Calu3 (cell line): ENCODE measurements around the gene MIF. TPM values are rescaled to one million over a fixed set of nuclear protein-coding genes. Genes with fewer than 3 reads are reported as not detected.
"Not testable (repeated sequence)": the region's sequence is repeated elsewhere in the genome, so short reads cannot be mapped to it uniquely, and the experiment has no call there.

Experiments used
- BruUV-seq: library from RNA; stranded (reverse); fragments of 400-500 nt; replicated peaks from 2 replicates; lab custom pipeline; 2021; lab: Mats Ljungman, UMichigan
- CTCF ChIA-PET: fragments of 300-600 bp; sonication (Branson Sonifier 250); formaldehyde crosslinking; loops from one replicate; lab custom pipeline; 2022; ENCODE audit warnings: antibody characterized with exemption; lab: Charles Lee
- DNase-seq: peaks from one replicate; pipeline ENCODE4 v3.0.0; 2022
- H3K27ac Mint-ChIP-seq: one replicate; pipeline ENCODE4 v1.8.0; 2022; ENCODE audit warnings: mixed read lengths; ENCODE audit not compliant: unreplicated experiment
- H3K27me3 Mint-ChIP-seq: one replicate; pipeline ENCODE4 v1.8.0; 2022; ENCODE audit warnings: mixed read lengths; ENCODE audit not compliant: unreplicated experiment
- H3K36me3 Mint-ChIP-seq: one replicate; pipeline ENCODE4 v1.8.0; 2022; ENCODE audit warnings: mild to moderate bottlenecking, moderate library complexity, mixed read lengths; ENCODE audit not compliant: insufficient read depth, unreplicated experiment
- H3K4me1 Mint-ChIP-seq: one replicate; pipeline ENCODE4 v1.8.0; 2022; ENCODE audit warnings: mild to moderate bottlenecking, low read depth, mixed read lengths; ENCODE audit not compliant: unreplicated experiment
- H3K4me3 Mint-ChIP-seq: one replicate; pipeline ENCODE4 v1.8.0; 2022; ENCODE audit warnings: mild to moderate bottlenecking, low read depth, moderate library complexity, mixed read lengths; ENCODE audit not compliant: unreplicated experiment
- H3K9me3 Mint-ChIP-seq: one replicate; pipeline ENCODE4 v1.8.0; 2022; ENCODE audit warnings: low read depth, mixed read lengths; ENCODE audit not compliant: unreplicated experiment
- intact Hi-C: fragments of 100-400 bp; cut with micrococcal nuclease; formaldehyde crosslinking; loops from one replicate; pipeline ENCODE4 v1.10.0; 2022; ENCODE audit not compliant: unreplicated experiment
- total RNA-seq: library from RNA; stranded (reverse); gene quantifications from 2 replicates; pipeline ENCODE4 v1.2.3, GENCODE V29; 2022
- TF ChIP-seq, protein P1 (sequence below): fragments of 200-600 bp; IDR thresholded peaks from one replicate; pipeline ENCODE4 v1.8.0; 2022; ENCODE audit warnings: antibody characterized with exemption; ENCODE audit not compliant: unreplicated experiment

MIF gene
- total RNA-seq, 1 experiment from 2014 or later = 679 TPM

GRCh38 chr22:23912293-23912903 lies 18.2 kb downstream of the MIF start:
- CTCF ChIA-PET = interaction anchor here (0.6 to 1.2 kb wide), 2 partner anchors 9 to 55 kb away, joined by 3 read pairs; partner anchors contain the start of gene SLC2A11
- intact Hi-C loops = no loop called here
- no TSS peak for BruUV-seq

DNA sequence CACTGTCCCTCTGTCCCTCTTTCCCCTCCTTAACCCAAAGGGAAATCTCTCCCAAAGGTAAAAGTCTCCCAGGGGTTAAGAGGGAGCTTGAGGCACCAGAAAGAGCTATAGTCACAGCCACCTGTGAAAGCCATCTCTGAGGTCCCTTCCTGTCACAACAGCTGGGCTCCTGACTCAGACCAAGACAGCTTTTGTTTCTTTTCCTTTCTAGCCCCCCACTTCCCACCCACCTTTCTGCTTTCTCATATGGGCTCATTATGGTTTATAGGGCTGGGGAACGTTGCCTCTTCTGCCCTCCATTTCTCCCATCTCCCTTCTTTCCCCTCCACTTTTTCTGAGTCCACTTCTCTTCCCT lies 19.1 kb downstream of the MIF start:
- Mint-ChIP-seq H3K27me3 (no peaks in the 10 kb centered on the region), H3K4me1 (peaks cover 10% of the 10 kb centered on the region), H3K27ac (peak overlapping the region; percentile 90), H3K9me3 (no peaks in the 10 kb centered on the region), H3K4me3 (peak overlapping the region; percentile 82), H3K36me3 (peaks cover 11% of the 10 kb centered on the region)
- no TSS peak for BruUV-seq
- DNase-seq = no peak
- CTCF ChIA-PET = interaction anchor here (1.0 to 1.2 kb wide), 3 partner anchors 10 to 64 kb away, joined by 3 read pairs; partner anchors contain the start of gene MIF
- intact Hi-C loops = no loop called here
- TF ChIP-seq, protein P1, sequence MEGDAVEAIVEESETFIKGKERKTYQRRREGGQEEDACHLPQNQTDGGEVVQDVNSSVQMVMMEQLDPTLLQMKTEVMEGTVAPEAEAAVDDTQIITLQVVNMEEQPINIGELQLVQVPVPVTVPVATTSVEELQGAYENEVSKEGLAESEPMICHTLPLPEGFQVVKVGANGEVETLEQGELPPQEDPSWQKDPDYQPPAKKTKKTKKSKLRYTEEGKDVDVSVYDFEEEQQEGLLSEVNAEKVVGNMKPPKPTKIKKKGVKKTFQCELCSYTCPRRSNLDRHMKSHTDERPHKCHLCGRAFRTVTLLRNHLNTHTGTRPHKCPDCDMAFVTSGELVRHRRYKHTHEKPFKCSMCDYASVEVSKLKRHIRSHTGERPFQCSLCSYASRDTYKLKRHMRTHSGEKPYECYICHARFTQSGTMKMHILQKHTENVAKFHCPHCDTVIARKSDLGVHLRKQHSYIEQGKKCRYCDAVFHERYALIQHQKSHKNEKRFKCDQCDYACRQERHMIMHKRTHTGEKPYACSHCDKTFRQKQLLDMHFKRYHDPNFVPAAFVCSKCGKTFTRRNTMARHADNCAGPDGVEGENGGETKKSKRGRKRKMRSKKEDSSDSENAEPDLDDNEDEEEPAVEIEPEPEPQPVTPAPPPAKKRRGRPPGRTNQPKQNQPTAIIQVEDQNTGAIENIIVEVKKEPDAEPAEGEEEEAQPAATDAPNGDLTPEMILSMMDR = no peak

More at GRCh38 chr22:23912293-23912903, 18.2 kb downstream of the MIF start:
- TF ChIP-seq, protein P1 = no peak
- peaks cover 10% of the 10 kb centered on the region for H3K4me1 Mint-ChIP-seq
- no peaks in the 10 kb centered on the region for H3K9me3 Mint-ChIP-seq
- H3K27me3 Mint-ChIP-seq = no peaks in the 10 kb centered on the region
- peaks cover 11% of the 10 kb centered on the region for H3K36me3 Mint-ChIP-seq
- no peak for DNase-seq
- no peak overlapping the region for H3K4me3 Mint-ChIP-seq
- H3K27ac Mint-ChIP-seq = no peak overlapping the region

GRCh38 chr22:23913661-23914353 lies 19.6 kb downstream of the MIF start:
- CTCF ChIA-PET = interaction anchor here (1.0 to 1.2 kb wide), 3 partner anchors 11 to 64 kb away, joined by 3 read pairs; partner anchors contain the start of gene MIF
- DNase-seq = peak; percentile 100
- no peaks in the 10 kb centered on the region for H3K9me3 Mint-ChIP-seq
- H3K4me3 Mint-ChIP-seq = peak overlapping the region; percentile 82
- H3K4me1 Mint-ChIP-seq = peaks cover 10% of the 10 kb centered on the region
- intact Hi-C loops = no loop called here
- TF ChIP-seq, protein P1 = no peak
- TSS peak; percentile 13 for BruUV-seq
- H3K27me3 Mint-ChIP-seq = no peaks in the 10 kb centered on the region
- H3K27ac Mint-ChIP-seq = peak overlapping the region; percentile 90
- H3K36me3 Mint-ChIP-seq = peaks cover 11% of the 10 kb centered on the region

- no TSS peak for BruUV-seq
- no peak overlapping the region for H3K27ac Mint-ChIP-seq
- CTCF ChIA-PET = no interaction called here
Measured at GRCh38 chr22:23915290-23915689, 21.1 kb downstream of the MIF start.

DNA sequence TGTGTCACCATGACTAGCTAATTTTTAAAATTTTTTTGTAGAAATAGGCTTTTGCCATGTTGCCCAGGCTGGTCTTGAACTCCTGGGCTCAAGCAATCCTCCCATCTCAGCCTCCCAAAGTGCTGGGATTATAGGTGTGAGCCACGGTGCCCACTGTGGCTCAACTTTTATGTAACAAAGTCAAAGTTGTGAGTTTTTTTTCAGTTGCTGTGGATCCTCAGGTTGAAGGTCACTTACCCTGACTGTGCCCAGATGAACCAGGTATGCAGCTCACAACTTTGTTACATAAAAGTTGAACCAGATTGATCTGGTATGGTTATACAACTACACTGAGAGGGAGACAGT lies 26.1 kb downstream of the MIF start:
- intact Hi-C loops, H3K27ac Mint-ChIP-seq, H3K4me1 Mint-ChIP-seq, BruUV-seq, H3K27me3 Mint-ChIP-seq, H3K4me3 Mint-ChIP-seq, H3K9me3 Mint-ChIP-seq, DNase-seq: not testable (repeated sequence)
- peaks cover 15% of the 10 kb centered on the region for H3K36me3 Mint-ChIP-seq
- CTCF ChIA-PET = interaction anchor here (1.4 kb wide), 1 partner anchor 10 kb away, joined by 4 read pairs; no protein-coding TSS in a partner anchor

More at GRCh38 chr22:23915290-23915689, 21.1 kb downstream of the MIF start:
- peaks cover 11% of the 10 kb centered on the region for H3K36me3 Mint-ChIP-seq
- TF ChIP-seq, protein P1 = no peak
- H3K4me3 Mint-ChIP-seq = no peak overlapping the region
- peaks cover 10% of the 10 kb centered on the region for H3K4me1 Mint-ChIP-seq
- DNase-seq = no peak
- no peaks in the 10 kb centered on the region for H3K9me3 Mint-ChIP-seq
- intact Hi-C loops = no loop called here
- H3K27me3 Mint-ChIP-seq = no peaks in the 10 kb centered on the region

GRCh38 chr22:23921586-23922201 lies 27.5 kb downstream of the MIF start:
- H3K4me3 Mint-ChIP-seq = not testable (repeated sequence)

More at GRCh38 chr22:23921586-23922201, 27.5 kb downstream of the MIF start:
- H3K9me3 Mint-ChIP-seq, BruUV-seq, H3K27me3 Mint-ChIP-seq, intact Hi-C loops, H3K4me1 Mint-ChIP-seq, H3K27ac Mint-ChIP-seq: not testable (repeated sequence)
- H3K36me3 Mint-ChIP-seq = peaks cover 16% of the 10 kb centered on the region
- CTCF ChIA-PET = interaction anchor here (0.7 kb wide), 2 partner anchors 49 to 281 kb away, joined by 3 read pairs; no protein-coding TSS in a partner anchor
- DNase-seq = peak; percentile 16
